Measurements from ENCODE around the gene SPAG17.

Gene SPAG17

GRCh38 chr1:118023199-118023598 lies 161.8 kb downstream of the SPAG17 start:
- DNase-seq (ENCODE audit: extremely low read depth, low read depth), result no peak
- no peak for TF ChIP-seq CTCF (IDR thresholded peaks at IDR 0.05; ENCODE audit: low read depth, low read length)

- no peak; the same call in 1 of the 2 replicates for TF ChIP-seq CTCF (IDR thresholded peaks at IDR 0.05; ENCODE audit: low read depth, low read length)
- no peak for DNase-seq (ENCODE audit: extremely low read depth, low read depth)
Measured at GRCh38 chr1:118021668-118022067, 163.4 kb downstream of the SPAG17 start.

GRCh38 chr1:118018060-118018459 lies 167.0 kb downstream of the SPAG17 start:
- no peak for TF ChIP-seq CTCF (IDR thresholded peaks at IDR 0.05; ENCODE audit: low read depth, low read length)

GRCh38 chr1:118013938-118014337 lies 171.1 kb downstream of the SPAG17 start:
- no peak for DNase-seq (ENCODE audit: extremely low read depth, low read depth)
- TF ChIP-seq CTCF (IDR thresholded peaks at IDR 0.05; ENCODE audit: low read depth, low read length), result no peak

More at GRCh38 chr1:118018060-118018459, 167.0 kb downstream of the SPAG17 start:
- no peak for DNase-seq (ENCODE audit: extremely low read depth, low read depth)

- no peak for TF ChIP-seq CTCF (IDR thresholded peaks at IDR 0.05; ENCODE audit: low read depth, low read length)
Measured at GRCh38 chr1:118013336-118013735, 171.7 kb downstream of the SPAG17 start.

GRCh38 chr1:118012515-118013124 lies 172.4 kb downstream of the SPAG17 start:
- DNase-seq (ENCODE audit: extremely low read depth, low read depth), result no peak
- TF ChIP-seq CTCF (IDR thresholded peaks at IDR 0.05; ENCODE audit: low read depth, low read length), result no peak

More at GRCh38 chr1:118013336-118013735, 171.7 kb downstream of the SPAG17 start:
- DNase-seq (ENCODE audit: extremely low read depth, low read depth), result no peak

GRCh38 chr1:118008011-118008410 lies 177.0 kb downstream of the SPAG17 start:
- no peak for DNase-seq (ENCODE audit: extremely low read depth, low read depth)
- TF ChIP-seq CTCF (IDR thresholded peaks at IDR 0.05; ENCODE audit: low read depth, low read length), result no peak
